ENCODE results near the gene KCNIP4.

DNA sequence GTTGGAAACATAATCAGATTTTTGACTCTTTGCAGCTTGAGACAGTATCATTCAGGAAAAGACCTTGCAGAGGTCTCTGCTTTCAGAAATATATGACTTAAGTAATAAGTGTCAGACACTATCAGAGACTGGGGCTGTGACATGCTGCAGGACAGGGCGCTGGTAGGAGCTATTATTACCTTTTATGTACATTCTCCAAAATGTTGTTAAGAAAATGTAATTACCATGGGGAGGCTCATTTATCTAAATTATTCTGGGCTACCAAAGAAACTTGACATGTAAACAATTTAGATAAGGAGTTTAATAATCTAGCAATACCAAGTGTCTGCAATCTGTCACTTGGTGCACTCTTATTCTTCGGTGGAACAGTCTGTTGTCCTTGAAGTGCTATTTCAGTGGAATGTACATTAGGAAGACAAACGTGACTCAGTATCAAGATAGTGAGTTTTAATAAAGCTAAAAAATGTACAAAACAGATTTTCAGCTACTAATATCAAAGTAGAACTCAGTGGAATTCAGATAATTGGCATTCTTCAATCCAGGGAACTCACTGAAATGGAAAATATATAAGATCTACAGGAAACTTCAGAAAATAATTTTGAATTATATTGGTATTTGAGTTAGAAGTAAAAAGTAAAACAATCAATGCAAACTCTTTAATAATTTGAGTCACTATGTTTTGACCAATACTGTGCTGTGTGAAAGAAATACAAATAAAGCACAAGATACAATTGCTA is 214.5 kb downstream of the KCNIP4 start:
- TF ChIP-seq YY1 (IDR thresholded peaks at IDR 0.05; ENCODE audit: insufficient read depth, insufficient read length) (no peak), ZNF274 (IDR thresholded peaks at IDR 0.05; ENCODE audit: low read depth, low read length) (no peak), SUZ12 (IDR thresholded peaks at IDR 0.05; ENCODE audit: extremely low read depth, insufficient read depth, insufficient read length) (no peak)
